Transverse colon (tissue), 4 donors: Measurements from ENCODE around the gene BTNL2. TPM values are rescaled to one million over a fixed set of nuclear protein-coding genes. Genes with fewer than 3 reads are reported as not detected.

ENCODE experiments used
- DNase-seq: peaks from one replicate; pipeline ENCODE4 v3.0.0-alpha.2; 2019
- H3K27ac ChIP-seq, 4 donors: fragments of 200-600 bp; sonication (generic); 2 replicates each; pipeline ENCODE4 v1.5.1; 2016 to 2018; ENCODE audit warnings: inconsistent platforms in 4 of 4
- H3K27me3 ChIP-seq: fragments of 200-600 bp; sonication (generic); 2 replicates; pipeline ENCODE4 v1.5.1; 2017; ENCODE audit warnings: inconsistent platforms
- H3K36me3 ChIP-seq, 4 donors: fragments of 200-600 bp; sonication (generic); 2 replicates each; pipeline ENCODE4 v1.5.1; 2017 to 2019; ENCODE audit warnings: inconsistent platforms in 4 of 4
- H3K4me1 ChIP-seq, 4 donors: fragments of 200-600 bp; sonication (generic); 2 replicates each; pipeline ENCODE4 v1.5.1; 2017 to 2020; ENCODE audit warnings: inconsistent platforms in 4 of 4
- H3K4me3 ChIP-seq, 4 donors: fragments of 200-600 bp; sonication (generic); 1 replicate in 1 of 4; 2 replicates in 3 of 4; pipeline versions ENCODE4 v1.5.1 to v1.6.1; 2017 to 2019; ENCODE audit warnings: inconsistent platforms in 4 of 4
- H3K9me3 ChIP-seq, 2 donors: fragments of 200-600 bp; sonication (generic); 2 replicates each; pipeline ENCODE4 v1.5.1; 2017 to 2019; ENCODE audit warnings: inconsistent platforms in 2 of 2
- CTCF ChIP-seq, 5 experiments: fragments of 200-600 bp in 3 of 5; fragments of 450-650 bp in 2 of 5; sonication (generic) in 3 of 5; IDR thresholded peaks; 1 replicate in 2 of 5; 2 replicates in 3 of 5; pipeline ENCODE4 v1.5.1; 2016 to 2017; ENCODE audit warnings: antibody characterized with exemption in 5 of 5, inconsistent platforms in 3 of 5, mild to moderate bottlenecking in 2 of 5, moderate library complexity in 1 of 5
- EP300 ChIP-seq: sonication (generic); formaldehyde crosslinking; IDR thresholded peaks from one replicate; pipeline ENCODE4 v1.6.1; 2017; ENCODE audit warnings: antibody characterized with exemption, low read depth
- POLR2A ChIP-seq: fragments of 450-650 bp; IDR thresholded peaks from one replicate; pipeline ENCODE4 v1.6.1; 2016; ENCODE audit warnings: antibody characterized with exemption, mild to moderate bottlenecking, moderate library complexity
- POLR2AphosphoS5 ChIP-seq, 3 donors: sonication (generic); formaldehyde crosslinking; IDR thresholded peaks; one replicate each; pipeline ENCODE4 v1.6.1; 2016; ENCODE audit warnings: antibody characterized with exemption in 3 of 3
- WGBS, 2 donors: methylation state at CpG; one replicate each; pipeline ENCODE4 v1.1.5; 2018; ENCODE audit warnings: low coverage in 1 of 2; 5-methylcytosine and 5-hydroxymethylcytosine counted together
- in situ Hi-C, 4 donors: fragments of 200-750 bp; cut with MboI; loops; one replicate each; pipeline versions ENCODE4 v1.15.0 to v1.15.1; 2017; ENCODE audit warnings: low sequenced_read_pairs in 3 of 4, low pct_ligation_motif_present in 1 of 4, low pct_unique_long_range_greater_than_20kb in 1 of 4
- intact Hi-C: fragments of 100-400 bp; cut with DNase I; formaldehyde crosslinking; loops from one replicate; pipeline ENCODE4 v1.15.1; 2023; ENCODE audit warnings: low total_unique reads
- total RNA-seq, 4 donors: library from RNA; depleted of rRNA; stranded (reverse); fragments of >200 nt; gene quantifications; one replicate each; pipeline ENCODE4 v1.1.0, GENCODE V29; 2016

BTNL2 gene
- total RNA-seq, 4 donors from 2014 or later = not detected

- no peak within 1 kb of the TSS for H3K4me3 ChIP-seq
These were observed 35.2 kb downstream of the BTNL2 start, which contains the start of gene TSBP1 for GRCh38 chr6:32371803-32372202. Gene TSBP1 (minus strand): TSS chr6:32371903. CDS start chr6:32371706, 197 bp downstream.

GRCh38 chr6:32371229-32371628, 35.8 kb downstream of the BTNL2 start:
- no peaks in the 10 kb centered on the region for H3K9me3 ChIP-seq
- H3K4me3 ChIP-seq = no peak overlapping the region
- DNase-seq = no peak
- no peaks in the 10 kb centered on the region for H3K27me3 ChIP-seq
- TF ChIP-seq POLR2A = no peak
- TF ChIP-seq POLR2AphosphoS5 (IDR thresholded peaks at IDR 0.05) = no peak
- no peak for TF ChIP-seq CTCF (IDR thresholded peaks at IDR 0.05)
- TF ChIP-seq EP300 = no peak
- 58 to 70% methylated on average over 1 of the region's 1 CpG for WGBS, 2 donors
- no peaks in the 10 kb centered on the region for H3K36me3 ChIP-seq
- in situ Hi-C loops (no loop called here), intact Hi-C loops (no loop called here)
- H3K27ac ChIP-seq = no peak overlapping the region
- H3K4me1 ChIP-seq = no peaks in the 10 kb centered on the region

More at GRCh38 chr6:32371803-32372202, 35.2 kb downstream of the BTNL2 start, which contains the start of gene TSBP1:
- TF ChIP-seq EP300 = no peak
- TF ChIP-seq POLR2A = no peak
- no peak for TF ChIP-seq CTCF (IDR thresholded peaks at IDR 0.05)
- TF ChIP-seq POLR2AphosphoS5 (IDR thresholded peaks at IDR 0.05) = no peak
- H3K36me3 ChIP-seq = no peaks in the 10 kb centered on the region
- intact Hi-C loops = no loop called here
- H3K27ac ChIP-seq = no peak within 1 kb of the TSS
- DNase-seq = no peak
- in situ Hi-C loops = no loop called here
- H3K27me3 ChIP-seq = no peaks in the 10 kb centered on the region
- H3K4me1 ChIP-seq = no peaks in the 10 kb centered on the region
- no peaks in the 10 kb centered on the region for H3K9me3 ChIP-seq

DNA sequence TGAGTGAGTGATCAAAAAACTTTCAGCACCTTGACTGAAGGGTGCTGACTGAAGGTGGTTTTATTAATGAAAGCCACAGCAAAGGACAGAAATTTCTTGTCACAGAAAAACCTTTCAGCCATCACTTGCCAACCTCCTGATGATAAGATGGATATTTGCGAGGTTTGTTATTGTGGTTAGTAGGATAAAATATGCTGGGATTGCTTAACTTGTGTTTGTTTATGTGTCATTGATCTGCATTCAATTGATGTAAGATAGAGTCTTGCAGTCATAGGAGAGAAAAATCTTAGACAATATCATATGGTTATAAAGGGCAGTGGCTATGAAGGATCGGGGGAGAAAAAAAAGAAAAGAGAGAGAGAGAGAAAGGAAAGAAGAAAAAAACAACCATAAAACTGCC, 36.5 kb downstream of the BTNL2 start:
- no peak overlapping the region for H3K27ac ChIP-seq
- no peaks in the 10 kb centered on the region for H3K36me3 ChIP-seq
- no peak overlapping the region for H3K4me3 ChIP-seq
- DNase-seq = no peak
- TF ChIP-seq CTCF (IDR thresholded peaks at IDR 0.05) = no peak
- no peaks in the 10 kb centered on the region for H3K27me3 ChIP-seq
- no peaks in the 10 kb centered on the region for H3K9me3 ChIP-seq
- 64 to 82% methylated on average over 1 to 2 of the region's 2 CpGs for whole genome bisulfite sequencing, 2 donors
- intact Hi-C loops = no loop called here
- in situ Hi-C loops = no loop called here
- no peaks in the 10 kb centered on the region for H3K4me1 ChIP-seq

DNA sequence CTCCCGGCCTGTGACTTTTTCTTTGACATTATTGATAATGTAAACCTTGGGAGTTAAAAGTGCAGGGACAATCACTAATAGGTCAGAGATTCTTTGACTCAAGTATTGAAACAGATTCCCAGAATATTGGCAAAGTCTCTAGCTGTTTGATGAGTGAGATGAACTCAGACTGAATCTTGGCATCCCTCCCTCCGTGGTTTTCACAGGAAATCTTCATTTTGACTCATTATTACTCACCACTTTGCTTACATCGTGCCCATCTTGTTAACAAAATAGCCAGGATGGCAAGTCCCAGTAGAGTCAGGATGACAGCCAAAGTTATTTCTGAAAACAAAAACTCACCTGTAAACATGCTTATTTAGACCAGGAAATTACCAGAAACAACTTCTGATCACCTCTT, 37.3 kb downstream of the BTNL2 start:
- TF ChIP-seq POLR2A = no peak
- TF ChIP-seq EP300 = no peak
- TF ChIP-seq POLR2AphosphoS5 (IDR thresholded peaks at IDR 0.05) = no peak
- no peak for TF ChIP-seq CTCF (IDR thresholded peaks at IDR 0.05)
- 50 to 56% methylated on average over 2 to 3 of the region's 3 CpGs for WGBS, 2 donors
- intact Hi-C loops (no loop called here), in situ Hi-C loops (no loop called here)
- no peaks in the 10 kb centered on the region for H3K9me3 ChIP-seq
- no peaks in the 10 kb centered on the region for H3K36me3 ChIP-seq
- DNase-seq = no peak
- H3K27ac ChIP-seq = no peak overlapping the region
- H3K4me3 ChIP-seq = no peak overlapping the region
- no peaks in the 10 kb centered on the region for H3K27me3 ChIP-seq
- no peaks in the 10 kb centered on the region for H3K4me1 ChIP-seq
